ENCODE measurements around the gene PRDM7.
"Not testable (repeated sequence)": the region's sequence is repeated elsewhere in the genome, so short reads cannot be mapped to it uniquely, and the experiment has no call there.

Gene PRDM7

GRCh38 chr16:90011508-90011819 lies 65.7 kb downstream of the PRDM7 start:
- no peak for DNase-seq

GRCh38 chr16:90010676-90011507 lies 66.2 kb downstream of the PRDM7 start:
- no peak for DNase-seq

- DNase-seq = no peak
Measured at GRCh38 chr16:90009172-90009899, 67.8 kb downstream of the PRDM7 start.

GRCh38 chr16:90008708-90009145 lies 68.4 kb downstream of the PRDM7 start:
- no peak for DNase-seq

GRCh38 chr16:90007635-90008234 lies 69.4 kb downstream of the PRDM7 start:
- not testable (repeated sequence) for DNase-seq

GRCh38 chr16:90007015-90007414 lies 70.1 kb downstream of the PRDM7 start:
- DNase-seq = no peak

Measured in NCI-H1417 (cell line).